Testis (tissue), 3 donors: Measurements from ENCODE around the gene FAM124A. TPM values are rescaled to one million over a fixed set of nuclear protein-coding genes. Genes with fewer than 3 reads are reported as not detected.

ENCODE experiments used
- DNase-seq: peaks from one replicate; pipeline ENCODE4 v3.0.0-alpha.2; 2019
- H3K27ac ChIP-seq, 2 donors: fragments of 200-600 bp; sonication (generic); one replicate each; pipeline ENCODE4 v1.5.1; 2019
- H3K27me3 ChIP-seq: fragments of 200-600 bp; sonication (generic); one replicate; pipeline ENCODE4 v1.5.1; 2019
- H3K36me3 ChIP-seq: fragments of 200-600 bp; sonication (generic); one replicate; pipeline ENCODE4 v1.5.1; 2017; ENCODE audit warnings: low read depth; ENCODE audit errors: missing control alignments
- H3K4me1 ChIP-seq: fragments of 200-600 bp; sonication (generic); one replicate; pipeline ENCODE4 v1.5.1; 2019
- H3K4me3 ChIP-seq, 2 donors: fragments of 200-600 bp; sonication (generic); one replicate each; pipeline ENCODE4 v1.5.1; 2017 to 2019
- H3K9me3 ChIP-seq: fragments of 200-600 bp; sonication (generic); one replicate; pipeline ENCODE4 v1.5.1; 2017
- CTCF ChIP-seq, 3 experiments: fragments of 450-650 bp in 2 of 3; fragments of 200-600 bp in 1 of 3; sonication (generic) in 1 of 3; IDR thresholded peaks; one replicate each; pipeline ENCODE4 v1.5.1; 2016 to 2019; ENCODE audit warnings: antibody characterized with exemption in 3 of 3, mild to moderate bottlenecking in 2 of 3, moderate library complexity in 1 of 3
- POLR2A ChIP-seq: fragments of 450-650 bp; IDR thresholded peaks from one replicate; pipeline ENCODE4 v1.6.1; 2017; ENCODE audit warnings: antibody characterized with exemption, mild to moderate bottlenecking, moderate library complexity
- WGBS, 2 donors: methylation state at CpG; one replicate each; pipeline ENCODE4 v1.1.5; 2018; 5-methylcytosine and 5-hydroxymethylcytosine counted together
- intact Hi-C: fragments of 100-400 bp; cut with DNase I; formaldehyde crosslinking; loops from one replicate; pipeline ENCODE4 v1.15.1; 2023; ENCODE audit warnings: low total_unique reads
- polyA plus RNA-seq: library from polyadenylated mRNA; stranded (reverse); fragments of 350-450 nt; fragmentation: Illumina TruSeq; extraction: RNeasy Lipid Tissue Mini Kit (QIAGEN cat#74804); gene quantifications from one replicate; pipeline ENCODE4 v1.2.3, GENCODE V29; 2014; ENCODE audit warnings: low read depth, low replicate concordance; ENCODE audit not compliant: insufficient read depth
- total RNA-seq, 2 donors: library from RNA; depleted of rRNA; stranded (reverse); fragments of >200 nt; gene quantifications; one replicate each; pipeline ENCODE4 v1.2.3, GENCODE V29; 2016

The FAM124A gene
- total and polyA plus RNA-seq, 3 donors from 2014 or later: 2.7 to 3.4 (median 3.0) TPM

- no peak overlapping the region for H3K4me3 ChIP-seq
- no peaks in the 10 kb centered on the region for H3K36me3 ChIP-seq
- H3K27me3 ChIP-seq: no peaks in the 10 kb centered on the region
- H3K4me1 ChIP-seq: no peaks in the 10 kb centered on the region
- DNase-seq: no peak
- no peaks in the 10 kb centered on the region for H3K9me3 ChIP-seq
- intact Hi-C loops: no loop called here
- WGBS, 2 donors: 70 to 76% methylated on average over 6 of the region's 6 CpGs
- no peak overlapping the region for H3K27ac ChIP-seq
- TF ChIP-seq POLR2A (no peak), CTCF (IDR thresholded peaks at IDR 0.05) (no peak)
Observed at GRCh38 chr13:51308781-51309180, 86.6 kb downstream of the FAM124A start.

GRCh38 chr13:51311231-51311630 is 89.0 kb downstream of the FAM124A start:
- H3K27me3 ChIP-seq: no peaks in the 10 kb centered on the region
- no peak for DNase-seq
- no peaks in the 10 kb centered on the region for H3K4me1 ChIP-seq
- H3K27ac ChIP-seq: no peak overlapping the region
- TF ChIP-seq CTCF (IDR thresholded peaks at IDR 0.05): no peak
- no peak for TF ChIP-seq POLR2A
- intact Hi-C loops: no loop called here
- no peaks in the 10 kb centered on the region for H3K9me3 ChIP-seq
- WGBS, 2 donors: 79 to 90% methylated on average over 2 of the region's 2 CpGs
- H3K36me3 ChIP-seq: no peaks in the 10 kb centered on the region
- no peak overlapping the region for H3K4me3 ChIP-seq

- Histone ChIP-seq H3K9me3 (no peaks in the 10 kb centered on the region), H3K4me1 (no peaks in the 10 kb centered on the region), H3K36me3 (no peaks in the 10 kb centered on the region), H3K27me3 (no peaks in the 10 kb centered on the region), H3K4me3 (no peak overlapping the region), H3K27ac (no peak overlapping the region)
- 87 to 92% methylated on average over 5 of the region's 5 CpGs for WGBS, 2 donors
- TF ChIP-seq CTCF (IDR thresholded peaks at IDR 0.05): no peak
- TF ChIP-seq POLR2A: no peak
- no peak for DNase-seq
- intact Hi-C loops: no loop called here
Observed at GRCh38 chr13:51311957-51312520, 89.8 kb downstream of the FAM124A start.

- TF ChIP-seq CTCF (IDR thresholded peaks at IDR 0.05) (no peak), POLR2A (no peak)
- Histone ChIP-seq H3K27ac (no peak overlapping the region), H3K36me3 (no peaks in the 10 kb centered on the region), H3K4me1 (no peaks in the 10 kb centered on the region), H3K27me3 (no peaks in the 10 kb centered on the region), H3K9me3 (no peaks in the 10 kb centered on the region), H3K4me3 (no peak overlapping the region)
- DNase-seq: no peak
- intact Hi-C loops: no loop called here
- WGBS, 2 donors: 64 to 100% methylated on average over 1 of the region's 1 CpG
Observed at GRCh38 chr13:51313619-51314018, 91.4 kb downstream of the FAM124A start.

GRCh38 chr13:51317262-51317661 is 95.1 kb downstream of the FAM124A start:
- intact Hi-C loops: no loop called here
- H3K4me3 ChIP-seq: no peak overlapping the region
- H3K27me3 ChIP-seq: no peaks in the 10 kb centered on the region
- 92 to 93% methylated on average over 1 of the region's 1 CpG for WGBS, 2 donors
- H3K36me3 ChIP-seq: no peaks in the 10 kb centered on the region
- H3K9me3 ChIP-seq: no peaks in the 10 kb centered on the region
- no peak overlapping the region for H3K27ac ChIP-seq
- TF ChIP-seq POLR2A: no peak
- no peak for TF ChIP-seq CTCF (IDR thresholded peaks at IDR 0.05)
- no peaks in the 10 kb centered on the region for H3K4me1 ChIP-seq
- no peak for DNase-seq
